IPS-18c (cell line): Measurements from ENCODE around the gene KCNQ4.

Experiments used
- H3K4me3 ChIP-seq: 2 replicates; pipeline ENCODE4 v1.7.0; 2013; ENCODE audit warnings: low read depth, mild to moderate bottlenecking, low read length, moderate library complexity; ENCODE audit not compliant: insufficient read depth
- H3K9me3 ChIP-seq: one replicate; pipeline ENCODE4 v1.6.1; 2013; ENCODE audit warnings: mild to moderate bottlenecking, low read length, moderate library complexity; ENCODE audit not compliant: control insufficient read depth, insufficient read depth

Gene KCNQ4

GRCh38 chr1:40786995-40787705 lies 3.6 kb downstream of the KCNQ4 start:
- no peaks in the 10 kb centered on the region for H3K9me3 ChIP-seq
- no peak overlapping the region for H3K4me3 ChIP-seq

- Histone ChIP-seq H3K4me3 (no peak overlapping the region), H3K9me3 (no peaks in the 10 kb centered on the region)
Observed at GRCh38 chr1:40787737-40788560, 4.4 kb downstream of the KCNQ4 start.

GRCh38 chr1:40788561-40789341 lies 5.2 kb downstream of the KCNQ4 start:
- Histone ChIP-seq H3K4me3 (no peak overlapping the region), H3K9me3 (no peaks in the 10 kb centered on the region)

GRCh38 chr1:40789342-40789598 lies 5.7 kb downstream of the KCNQ4 start:
- Histone ChIP-seq H3K9me3 (no peaks in the 10 kb centered on the region), H3K4me3 (no peak overlapping the region)

GRCh38 chr1:40789661-40790430 lies 6.3 kb downstream of the KCNQ4 start:
- H3K9me3 ChIP-seq: no peaks in the 10 kb centered on the region
- H3K4me3 ChIP-seq: no peak overlapping the region

GRCh38 chr1:40792036-40792435 lies 8.4 kb downstream of the KCNQ4 start:
- no peak overlapping the region for H3K4me3 ChIP-seq
- H3K9me3 ChIP-seq: no peaks in the 10 kb centered on the region

- H3K4me3 ChIP-seq: no peak overlapping the region
- H3K9me3 ChIP-seq: no peaks in the 10 kb centered on the region
Observed at GRCh38 chr1:40793617-40794016, 10.0 kb downstream of the KCNQ4 start.

GRCh38 chr1:40794048-40794447 lies 10.5 kb downstream of the KCNQ4 start:
- Histone ChIP-seq H3K4me3 (no peak overlapping the region), H3K9me3 (no peaks in the 10 kb centered on the region)

- H3K4me3 ChIP-seq: no peak overlapping the region
Observed at GRCh38 chr1:40794974-40795715, 11.6 kb downstream of the KCNQ4 start.

GRCh38 chr1:40795811-40796586 lies 12.4 kb downstream of the KCNQ4 start:
- no peaks in the 10 kb centered on the region for H3K9me3 ChIP-seq
- no peak overlapping the region for H3K4me3 ChIP-seq

More at GRCh38 chr1:40794974-40795715, 11.6 kb downstream of the KCNQ4 start:
- H3K9me3 ChIP-seq: no peaks in the 10 kb centered on the region

- no peaks in the 10 kb centered on the region for H3K9me3 ChIP-seq
- H3K4me3 ChIP-seq: no peak overlapping the region
Observed at GRCh38 chr1:40796939-40797667, 13.5 kb downstream of the KCNQ4 start.

GRCh38 chr1:40797668-40798010 lies 14.1 kb downstream of the KCNQ4 start:
- no peaks in the 10 kb centered on the region for H3K9me3 ChIP-seq

GRCh38 chr1:40798366-40799281 lies 15.0 kb downstream of the KCNQ4 start:
- Histone ChIP-seq H3K9me3 (no peaks in the 10 kb centered on the region), H3K4me3 (no peak overlapping the region)

More at GRCh38 chr1:40797668-40798010, 14.1 kb downstream of the KCNQ4 start:
- H3K4me3 ChIP-seq: no peak overlapping the region

GRCh38 chr1:40799351-40799867 lies 15.8 kb downstream of the KCNQ4 start:
- Histone ChIP-seq H3K9me3 (no peaks in the 10 kb centered on the region), H3K4me3 (no peak overlapping the region)
